Psoas muscle (tissue), 8 donors: Measurements from ENCODE around the gene DNMBP. TPM values are rescaled to one million over a fixed set of nuclear protein-coding genes. Genes with fewer than 3 reads are reported as not detected.
A peak's percentile ranks its signal among the peaks of the same experiment; 100 is the strongest.
"Not testable (repeated sequence)": the region's sequence is repeated elsewhere in the genome, so short reads cannot be mapped to it uniquely, and the experiment has no call there.

Source experiments
- ATAC-seq, 4 donors: fragments of 200-7000 bp; cut with Tn5 transposase; one replicate each; pipeline ENCODE4 v1.9.1; 2020; ENCODE audit warnings: moderate library complexity in 3 of 4, mild to moderate bottlenecking in 2 of 4
- DNase-seq, 2 donors: peaks; one replicate each; pipeline ENCODE4 v3.0.0-alpha.2; 2020
- H3K27ac ChIP-seq: fragments of 200-600 bp; one replicate; pipeline ENCODE4 v1.8.0; 2022
- H3K27me3 ChIP-seq, 3 donors: fragments of 200-600 bp in 1 of 3; one replicate each; pipeline versions ENCODE4 v1.6.1 to v1.8.0; 2013 to 2022; ENCODE audit warnings: low read length in 2 of 3, mild to moderate bottlenecking in 2 of 3, moderate library complexity in 1 of 3; ENCODE audit not compliant: insufficient read depth in 3 of 3
- H3K36me3 ChIP-seq, 2 donors: fragments of 200-600 bp in 1 of 2; one replicate each; pipeline versions ENCODE4 v1.6.1 to v1.8.0; 2013 to 2022; ENCODE audit warnings: low read depth in 1 of 2, mild to moderate bottlenecking in 1 of 2, moderate library complexity in 1 of 2; ENCODE audit not compliant: insufficient read depth in 1 of 2
- H3K4me1 ChIP-seq: fragments of 200-600 bp; one replicate; pipeline ENCODE4 v1.8.0; 2022
- H3K4me3 ChIP-seq: fragments of 200-600 bp; one replicate; pipeline ENCODE4 v1.8.0; 2022; ENCODE audit warnings: mild to moderate bottlenecking
- H3K9me3 ChIP-seq: fragments of 200-600 bp; one replicate; pipeline ENCODE4 v1.8.0; 2022
- WGBS, 3 donors: extraction: QIAGEN DNeasy Blood & Tissue Kit; methylation state at CpG; one replicate each; pipeline versions ENCODE4 v1.1.6 to v1.1.7; 2013; 5-methylcytosine and 5-hydroxymethylcytosine counted together
- intact Hi-C, 2 donors: fragments of 100-400 bp; cut with DNase I; formaldehyde crosslinking; loops; one replicate each; pipeline versions ENCODE4 v1.11.0 to v1.14.2; 2022
- polyA plus RNA-seq, 3 donors: library from polyadenylated mRNA; stranded (reverse); fragments of 200-250 nt; gene quantifications; one replicate each; pipeline ENCODE4 v1.2.3, GENCODE V29; 2013
- total RNA-seq, 4 donors: library from RNA; stranded (reverse); fragmentation: NEBNext Ultra II Directional in 2 of 4; extraction: Animal tissue kit (Norgen Biotek cat#: 25700) in 2 of 4; gene quantifications; one replicate each; pipeline versions ENCODE4 v1.2.1 to v1.2.4, GENCODE V29; 2021 to 2023
- TF ChIP-seq, protein P1 (sequence below): fragments of 200-600 bp; IDR thresholded peaks from one replicate; pipeline ENCODE4 v1.8.0; 2022; ENCODE audit warnings: antibody characterized with exemption
- donor health status: healthy with polysubstance abuse.
- donor health status: DM: no; HTN: no; CAD: no; lungs with moderate emphysema.
- donor health status: Bipolar disorder and iron deficiency.
- donor health status: healthy.
- donor health status: DM: yes; HTN: yes; CAD: no.
- donor health status: DM: no; HTN: no; CAD: no.
- donor health status: DM: no; HTN: no; CAD: no.
- donor health status: DM: yes; HTN: yes; CAD: no.

DNMBP gene
- total and polyA plus RNA-seq, 7 donors: 6.2 to 16.9 (median 11.0) TPM

GRCh38 chr10:99973190-99973589, 36.6 kb downstream of the DNMBP start:
- Histone ChIP-seq H3K4me1 (peaks cover 25% of the 10 kb centered on the region), H3K4me3 (no peak overlapping the region), H3K27me3 (no peaks in the 10 kb centered on the region), H3K36me3 (peaks cover 6 to 36% of the 10 kb centered on the region in 2 donors), H3K9me3 (no peaks in the 10 kb centered on the region), H3K27ac (no peak overlapping the region)
- TF ChIP-seq, protein P1, sequence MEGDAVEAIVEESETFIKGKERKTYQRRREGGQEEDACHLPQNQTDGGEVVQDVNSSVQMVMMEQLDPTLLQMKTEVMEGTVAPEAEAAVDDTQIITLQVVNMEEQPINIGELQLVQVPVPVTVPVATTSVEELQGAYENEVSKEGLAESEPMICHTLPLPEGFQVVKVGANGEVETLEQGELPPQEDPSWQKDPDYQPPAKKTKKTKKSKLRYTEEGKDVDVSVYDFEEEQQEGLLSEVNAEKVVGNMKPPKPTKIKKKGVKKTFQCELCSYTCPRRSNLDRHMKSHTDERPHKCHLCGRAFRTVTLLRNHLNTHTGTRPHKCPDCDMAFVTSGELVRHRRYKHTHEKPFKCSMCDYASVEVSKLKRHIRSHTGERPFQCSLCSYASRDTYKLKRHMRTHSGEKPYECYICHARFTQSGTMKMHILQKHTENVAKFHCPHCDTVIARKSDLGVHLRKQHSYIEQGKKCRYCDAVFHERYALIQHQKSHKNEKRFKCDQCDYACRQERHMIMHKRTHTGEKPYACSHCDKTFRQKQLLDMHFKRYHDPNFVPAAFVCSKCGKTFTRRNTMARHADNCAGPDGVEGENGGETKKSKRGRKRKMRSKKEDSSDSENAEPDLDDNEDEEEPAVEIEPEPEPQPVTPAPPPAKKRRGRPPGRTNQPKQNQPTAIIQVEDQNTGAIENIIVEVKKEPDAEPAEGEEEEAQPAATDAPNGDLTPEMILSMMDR: peak; percentile 17
- DNase-seq (no peak), ATAC-seq (no peak)
- intact Hi-C loops: no loop called here
- WGBS, 3 donors: 85 to 94% (median 93%) methylated on average over 2 of the region's 2 CpGs

- Histone ChIP-seq H3K36me3 (peaks cover 6 to 58% of the 10 kb centered on the region in 2 donors), H3K4me3 (no peak overlapping the region), H3K9me3 (no peaks in the 10 kb centered on the region), H3K27ac (no peak overlapping the region), H3K27me3 (no peaks in the 10 kb centered on the region), H3K4me1 (no peaks in the 10 kb centered on the region)
- 97 to 98% (median 98%) methylated on average over 7 of the region's 7 CpGs for WGBS, 3 donors
- intact Hi-C loops: no loop called here
- TF ChIP-seq, protein P1: no peak
- DNase-seq: no peak
- no peak for ATAC-seq
Measured at GRCh38 chr10:99967961-99968360, 41.8 kb downstream of the DNMBP start.

DNA sequence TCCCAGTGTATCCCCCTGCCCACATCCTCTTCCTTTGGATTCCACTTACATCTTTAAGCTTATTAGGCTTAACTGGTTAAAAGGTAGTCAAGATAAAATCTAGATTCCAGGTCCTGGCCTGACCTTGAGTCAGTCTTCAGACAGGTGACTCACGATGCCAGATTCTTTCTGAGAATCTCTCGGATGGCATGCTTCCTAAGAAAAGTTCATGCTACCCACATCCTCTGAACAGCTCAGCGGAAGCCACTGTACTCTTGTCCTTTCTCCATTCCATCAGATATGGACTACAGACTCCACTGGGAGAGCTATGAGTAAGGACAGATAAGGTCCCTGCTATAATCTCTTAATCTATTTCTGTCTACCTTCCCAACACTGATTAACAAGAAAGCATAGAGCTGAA, 43.4 kb downstream of the DNMBP start:
- H3K4me3 ChIP-seq: no peak overlapping the region
- H3K27ac ChIP-seq: no peak overlapping the region
- WGBS, 3 donors: 63 to 75% (median 63%) methylated on average over 3 of the region's 3 CpGs
- TF ChIP-seq, protein P1: no peak
- H3K4me1 ChIP-seq: no peaks in the 10 kb centered on the region
- peaks cover 3 to 51% of the 10 kb centered on the region in 2 donors for H3K36me3 ChIP-seq
- no peaks in the 10 kb centered on the region for H3K27me3 ChIP-seq
- intact Hi-C loops: no loop called here
- no peak for ATAC-seq
- no peak for DNase-seq
- H3K9me3 ChIP-seq: no peaks in the 10 kb centered on the region

GRCh38 chr10:99965700-99966099, 44.0 kb downstream of the DNMBP start:
- DNase-seq (no peak), ATAC-seq (no peak)
- 84 to 90% (median 89%) methylated on average over 4 of the region's 4 CpGs for WGBS, 3 donors
- no peaks in the 10 kb centered on the region for H3K4me1 ChIP-seq
- no peak overlapping the region for H3K4me3 ChIP-seq
- H3K9me3 ChIP-seq: no peaks in the 10 kb centered on the region
- TF ChIP-seq, protein P1: no peak
- no peaks in the 10 kb centered on the region for H3K27me3 ChIP-seq
- H3K36me3 ChIP-seq: peaks cover 3 to 45% of the 10 kb centered on the region in 2 donors
- H3K27ac ChIP-seq: no peak overlapping the region
- intact Hi-C loops: no loop called here

DNA sequence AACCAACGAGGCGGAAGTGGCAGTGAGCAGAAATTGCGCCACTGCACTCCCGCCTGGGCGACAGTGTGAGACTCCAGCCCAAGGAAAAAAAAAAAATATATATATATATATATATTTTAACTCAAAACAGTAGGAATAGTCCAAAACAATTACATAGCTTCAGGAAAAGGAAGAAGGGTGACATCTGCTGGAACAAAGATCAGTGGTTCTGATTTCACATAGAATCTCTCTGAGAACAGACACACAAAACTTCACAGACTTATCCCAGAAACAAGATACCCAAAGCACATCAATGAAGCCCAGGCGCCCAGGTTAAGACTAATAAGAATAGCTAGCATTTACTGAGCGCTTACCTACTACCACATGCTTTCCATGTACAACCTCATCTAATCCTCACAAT, 45.0 kb downstream of the DNMBP start:
- no peak overlapping the region for H3K27ac ChIP-seq
- WGBS, 3 donors: 97 to 99% (median 98%) methylated on average over 7 of the region's 7 CpGs

DNA sequence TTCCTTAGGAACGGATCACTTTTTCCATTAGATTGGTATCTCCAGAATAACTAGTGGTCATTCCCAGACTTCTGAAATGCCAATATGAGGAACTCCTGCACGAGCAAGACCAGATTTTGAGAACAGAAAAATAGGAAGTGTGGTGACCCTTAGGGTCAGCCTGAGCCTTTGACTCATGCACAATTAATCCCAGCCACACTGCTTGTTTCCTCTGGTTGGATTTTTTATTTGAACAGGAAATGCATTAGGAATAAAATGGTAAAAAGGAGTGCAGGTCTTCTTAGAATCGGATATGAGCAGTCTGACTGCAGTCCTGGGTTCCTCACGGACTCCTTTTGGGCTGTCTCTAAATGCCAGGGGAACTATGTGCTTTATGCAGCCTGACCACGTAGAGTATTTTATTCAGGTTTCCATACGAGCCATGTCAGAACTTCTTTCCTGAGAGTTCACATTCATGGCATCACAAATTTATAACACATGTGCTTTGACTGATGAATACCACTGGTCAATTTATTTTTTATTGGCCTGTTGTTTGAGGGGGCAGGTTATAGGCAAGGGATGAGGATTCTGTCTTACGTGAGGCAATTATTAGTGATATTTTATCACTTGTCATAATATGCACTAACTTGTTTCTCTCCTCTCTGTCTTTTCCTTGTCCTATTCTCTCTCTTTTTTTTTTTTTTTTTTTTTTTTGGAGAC, 46.1 kb downstream of the DNMBP start:
- peaks cover 0 to 26% of the 10 kb centered on the region in 2 donors for H3K36me3 ChIP-seq
- H3K27me3 ChIP-seq, H3K4me3 ChIP-seq, H3K9me3 ChIP-seq, H3K4me1 ChIP-seq, H3K27ac ChIP-seq, DNase-seq, intact Hi-C loops: not testable (repeated sequence)
- ATAC-seq: peak in 3 of 4 donors; percentile 30 to 38 (median 35)
- 59 to 82% (median 72%) methylated on average over 3 to 4 of the region's 7 CpGs for WGBS, 3 donors

More for the DNA sequence above, 45.0 kb downstream of the DNMBP start:
- Histone ChIP-seq H3K4me1 (no peaks in the 10 kb centered on the region), H3K27me3 (no peaks in the 10 kb centered on the region), H3K36me3 (peaks cover 3 to 38% of the 10 kb centered on the region in 2 donors), H3K9me3 (no peaks in the 10 kb centered on the region), H3K4me3 (no peak overlapping the region)
- ATAC-seq: no peak
- DNase-seq: no peak
- TF ChIP-seq, protein P1: no peak
- intact Hi-C loops: no loop called here
